HG03066 (cell line): ENCODE measurements around the gene UGT1A10.
"Not testable (repeated sequence)": the region's sequence is repeated elsewhere in the genome, so short reads cannot be mapped to it uniquely, and the experiment has no call there.

Source experiments
- ATAC-seq: cut with Tn5 transposase; IDR thresholded peaks from one replicate; pipeline ENCODE4 v1.9.1; 2021; ENCODE audit warnings: low read depth; ENCODE audit not compliant: unreplicated experiment

Gene UGT1A10

GRCh38 chr2:233690444-233690843 is 54.2 kb downstream of the UGT1A10 start:
- ATAC-seq = no peak

GRCh38 chr2:233691443-233692433 is 55.5 kb downstream of the UGT1A10 start:
- no peak for ATAC-seq

- ATAC-seq = no peak
Observed at GRCh38 chr2:233692648-233693047, 56.4 kb downstream of the UGT1A10 start, which contains the start of gene UGT1A6. TSS of gene UGT1A6 (plus strand) at chr2:233692890. CDS start at chr2:233693005, 115 bp downstream.

GRCh38 chr2:233693963-233694362 is 57.7 kb downstream of the UGT1A10 start:
- ATAC-seq = no peak

DNA sequence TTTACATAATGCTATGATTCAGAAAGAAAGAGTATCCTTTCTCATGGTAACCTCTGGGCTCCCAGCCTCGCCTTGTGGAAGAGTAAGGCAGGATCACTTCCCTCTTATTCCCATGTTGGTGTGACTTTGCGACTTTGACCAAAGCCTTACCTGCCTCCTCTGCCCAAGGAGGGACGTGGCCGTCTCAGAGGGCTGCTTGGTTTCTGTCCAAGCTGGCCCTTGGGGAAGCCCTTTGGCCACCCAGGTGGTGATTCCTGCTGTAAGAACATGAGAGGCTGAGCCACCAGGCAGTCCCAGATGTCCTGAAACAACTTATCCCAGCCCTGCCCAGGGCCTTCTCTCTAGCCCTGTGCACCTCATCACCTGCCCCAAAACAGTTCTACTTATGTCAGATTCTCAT is 62.5 kb downstream of the UGT1A10 start:
- ATAC-seq = no peak

- no peak for ATAC-seq
Observed at GRCh38 chr2:233699424-233700027, 63.3 kb downstream of the UGT1A10 start.

GRCh38 chr2:233700028-233700635 is 63.9 kb downstream of the UGT1A10 start:
- ATAC-seq = no peak

DNA sequence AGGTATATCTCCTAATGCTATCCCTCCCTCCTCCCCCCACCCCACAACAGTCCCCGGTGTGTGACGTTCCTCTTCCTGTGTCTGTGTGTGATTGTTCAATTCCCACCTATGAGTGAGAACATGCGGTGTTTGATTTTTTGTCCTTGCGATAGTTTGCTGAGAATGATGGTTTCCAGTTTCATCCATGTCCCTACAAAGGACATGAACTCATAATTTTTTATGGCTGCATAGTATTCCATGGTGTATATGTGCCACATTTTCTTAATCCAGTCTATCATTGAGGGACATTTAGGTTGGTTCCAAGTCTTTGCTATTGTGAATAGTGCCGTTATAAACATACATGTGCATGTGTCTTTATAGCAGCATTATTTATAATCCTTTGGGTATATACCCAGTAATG is 64.6 kb downstream of the UGT1A10 start:
- ATAC-seq = not testable (repeated sequence)

- no peak for ATAC-seq
Observed at GRCh38 chr2:233702238-233702637, 66.0 kb downstream of the UGT1A10 start.

DNA sequence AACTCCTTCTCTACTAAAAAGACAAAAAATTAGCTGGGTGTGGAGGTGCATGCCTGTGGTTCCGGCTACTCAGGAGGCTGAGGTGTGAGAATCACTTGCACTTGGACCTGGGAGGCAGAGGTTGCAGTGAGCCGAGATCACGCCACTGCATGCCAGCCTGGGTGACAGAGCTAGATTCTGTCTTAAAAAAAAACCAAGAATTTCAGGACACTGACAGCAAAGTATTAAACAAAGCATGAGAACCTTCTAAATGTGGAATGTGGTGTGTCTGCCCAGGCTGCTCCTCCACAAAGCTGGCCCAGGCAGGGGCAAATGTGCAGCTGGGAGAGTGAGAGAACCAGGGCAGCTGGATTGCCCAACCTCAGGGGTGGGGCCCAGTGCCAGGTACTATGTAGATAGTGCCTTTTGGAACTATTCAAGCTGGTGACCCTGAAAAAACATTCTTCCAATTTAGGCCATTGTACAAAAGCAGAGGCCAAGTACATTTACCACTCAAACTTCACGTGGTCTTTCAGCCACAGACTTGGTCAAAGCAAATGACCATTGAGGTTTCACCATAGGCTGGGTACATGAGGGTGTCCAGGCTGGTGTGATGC is 69.8 kb downstream of the UGT1A10 start:
- ATAC-seq = no peak

DNA sequence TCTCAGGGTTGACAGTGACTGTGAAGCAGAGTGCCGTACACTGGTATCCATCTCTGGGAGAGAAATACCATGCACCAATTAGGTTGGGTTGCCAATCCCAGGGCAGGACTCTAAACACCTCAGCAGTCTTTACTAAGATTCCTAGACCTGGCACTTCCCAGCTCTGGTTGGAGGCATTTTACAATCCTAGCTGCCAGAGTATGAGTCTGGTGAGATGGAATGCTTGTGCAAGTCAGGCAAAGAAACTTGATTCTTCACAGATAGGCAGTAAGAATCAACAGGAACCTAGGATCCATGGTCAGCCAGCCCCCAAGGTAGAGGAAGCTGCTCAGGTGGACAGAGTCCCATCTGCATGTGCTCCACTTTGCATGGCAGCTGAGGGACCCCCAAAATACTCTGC is 70.5 kb downstream of the UGT1A10 start:
- ATAC-seq = no peak

DNA sequence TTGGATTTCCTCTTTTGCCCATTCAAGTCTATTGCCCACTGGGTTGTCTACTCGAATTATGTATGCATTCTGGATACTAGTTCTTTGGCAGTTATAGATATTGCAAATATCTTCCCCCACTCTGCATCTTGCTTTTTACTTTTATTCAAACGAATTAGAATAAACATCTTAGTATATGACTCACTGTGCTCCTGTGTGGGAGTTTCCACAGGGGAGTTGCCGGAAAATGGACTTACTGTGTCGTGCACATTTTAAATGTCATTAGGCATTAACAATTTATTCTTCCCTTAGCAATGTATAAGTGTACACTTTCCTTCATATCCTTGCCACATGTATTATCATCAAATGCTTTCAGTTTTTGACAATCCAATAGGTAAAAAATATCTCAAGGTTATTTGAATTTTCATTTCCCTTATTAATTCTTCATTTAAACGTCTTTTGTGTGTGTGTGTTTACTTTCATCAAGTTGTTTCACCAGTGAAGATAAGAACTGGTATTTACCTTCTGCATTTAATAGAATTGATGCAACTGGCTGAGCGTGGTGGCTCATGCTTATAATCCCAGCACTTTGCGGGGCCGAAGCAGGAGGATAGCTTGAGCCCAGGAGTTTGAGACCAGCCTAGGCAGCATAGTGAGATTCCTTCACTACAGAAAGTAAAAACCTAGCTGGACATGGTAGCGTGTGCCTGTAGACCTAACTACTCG is 71.8 kb downstream of the UGT1A10 start:
- no peak for ATAC-seq

- ATAC-seq = no peak
Observed at GRCh38 chr2:233708942-233709341, 72.7 kb downstream of the UGT1A10 start.

GRCh38 chr2:233711312-233712008 is 75.2 kb downstream of the UGT1A10 start:
- ATAC-seq = no peak

GRCh38 chr2:233712611-233713261 is 76.5 kb downstream of the UGT1A10 start, which contains the start of gene UGT1A5:
TSS of gene UGT1A5 (plus strand) at chr2:233712907. CDS start at chr2:233712992, 85 bp downstream.
- ATAC-seq = no peak

DNA sequence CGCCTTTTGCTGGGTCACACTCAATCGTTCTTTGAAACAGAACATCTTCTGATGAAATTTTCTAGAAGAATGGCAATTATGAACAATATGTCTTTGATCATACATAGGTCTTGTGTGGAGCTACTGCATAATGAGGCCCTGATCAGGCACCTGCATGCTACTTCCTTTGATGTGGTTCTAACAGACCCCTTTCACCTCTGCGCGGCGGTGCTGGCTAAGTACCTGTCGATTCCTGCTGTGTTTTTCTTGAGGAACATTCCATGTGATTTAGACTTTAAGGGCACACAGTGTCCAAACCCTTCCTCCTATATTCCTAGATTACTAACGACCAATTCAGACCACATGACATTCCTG is 77.0 kb downstream of the UGT1A10 start:
- ATAC-seq = no peak

- no peak for ATAC-seq
Observed at GRCh38 chr2:233714121-233714520, 77.9 kb downstream of the UGT1A10 start.

DNA sequence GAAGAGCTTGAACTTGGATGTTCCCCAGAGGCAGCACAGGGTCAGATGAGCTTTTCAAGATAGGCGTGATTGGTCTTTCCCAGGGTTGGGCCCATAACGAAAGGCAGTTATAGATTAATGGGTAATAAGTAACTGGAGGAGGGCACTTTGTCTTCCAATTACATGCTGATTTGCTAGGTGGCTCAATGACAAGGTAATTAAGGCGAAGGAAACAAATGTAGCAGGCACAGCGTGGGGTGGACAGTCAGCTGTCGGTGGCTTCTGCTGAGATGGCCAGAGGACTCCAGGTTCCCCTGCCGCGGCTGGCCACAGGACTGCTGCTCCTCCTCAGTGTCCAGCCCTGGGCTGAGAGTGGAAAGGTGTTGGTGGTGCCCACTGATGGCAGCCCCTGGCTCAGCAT is 82.3 kb downstream of the UGT1A10 start, which contains the start of gene UGT1A4:
Gene UGT1A4, plus strand, starts transcription at position 185 of the 400 bp plus-strand sequence. Its CDS starts 85 bp downstream, at position 270.
- no peak for ATAC-seq

GRCh38 chr2:233728723-233729301 is 92.6 kb downstream of the UGT1A10 start, which contains the start of gene UGT1A3:
TSS of gene UGT1A3 (plus strand) at chr2:233729042. CDS start at chr2:233729127, 85 bp downstream.
- ATAC-seq = no peak
